Forelimb muscle (tissue), 1 donor: Measurements from ENCODE around the gene LCE2A. TPM values are rescaled to one million over a fixed set of nuclear protein-coding genes. Genes with fewer than 3 reads are reported as not detected.

ENCODE experiments used
- DNase-seq: peaks from one replicate; pipeline ENCODE4 v3.0.0-alpha.2; 2013; ENCODE audit warnings: low read depth
- polyA plus RNA-seq: library from polyadenylated mRNA; unstranded; fragments of 120-200 nt; gene quantifications from one replicate; pipeline ENCODE4 v1.2.1, GENCODE V29; 2013; ENCODE audit not compliant: insufficient read length

The LCE2A gene
- polyA plus RNA-seq, 1 donor: not detected

DNA sequence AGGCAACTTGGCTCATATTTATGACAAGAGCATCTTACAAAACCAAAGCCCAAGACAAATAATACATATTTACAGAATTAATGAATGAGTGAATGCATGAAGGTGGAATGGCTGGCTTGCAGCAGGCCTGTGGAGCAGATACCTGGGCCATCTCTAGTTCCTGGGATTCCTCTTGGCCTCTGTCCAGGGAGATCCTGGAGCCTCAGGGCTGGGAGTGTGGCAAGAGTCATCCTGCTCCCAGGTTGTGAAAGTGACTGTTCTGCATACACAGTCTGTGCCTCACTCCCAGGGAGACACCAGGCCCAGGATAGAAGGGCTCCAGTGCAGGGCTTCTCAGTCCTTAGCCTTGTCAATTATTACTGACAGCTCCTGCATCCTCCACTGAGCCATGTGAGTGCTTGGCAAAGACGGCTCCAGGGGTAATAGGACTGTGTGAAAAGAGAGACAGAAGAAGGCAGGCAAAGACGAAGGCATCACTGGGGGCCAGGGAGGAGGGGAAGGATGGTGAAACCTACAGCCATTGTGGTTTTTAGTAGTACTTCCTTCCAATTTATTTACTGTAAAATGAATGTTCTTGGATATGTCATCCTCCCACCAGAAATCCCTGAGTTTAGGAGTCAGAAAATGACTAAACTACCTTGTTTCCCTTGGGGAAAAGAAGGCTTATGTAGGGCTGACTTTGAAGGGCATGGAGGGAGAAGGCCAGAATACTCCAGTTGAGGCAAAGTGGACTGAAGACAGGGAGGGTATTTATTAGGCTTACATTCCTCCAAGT is 45.4 kb downstream of the LCE2A start:
- no peak for DNase-seq

DNA sequence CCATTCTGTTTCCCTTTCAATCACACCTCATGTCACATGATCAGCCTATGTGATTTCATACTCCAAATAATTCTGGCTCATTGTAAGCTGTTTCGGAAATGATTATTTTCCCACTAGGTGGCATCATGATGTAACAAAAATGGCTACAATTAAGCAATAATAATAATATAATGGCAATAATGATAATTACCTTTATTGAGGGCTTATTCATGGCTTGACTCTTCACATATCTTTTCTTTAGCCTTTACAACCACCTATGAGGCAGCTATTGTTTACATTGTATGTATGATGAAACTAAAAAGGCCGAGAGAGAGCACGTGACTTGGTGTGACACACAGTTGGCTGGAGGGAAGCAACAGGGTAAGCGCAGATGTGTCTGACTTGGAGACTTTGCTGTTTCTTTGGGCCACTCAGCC is 47.2 kb downstream of the LCE2A start:
- DNase-seq: no peak

DNA sequence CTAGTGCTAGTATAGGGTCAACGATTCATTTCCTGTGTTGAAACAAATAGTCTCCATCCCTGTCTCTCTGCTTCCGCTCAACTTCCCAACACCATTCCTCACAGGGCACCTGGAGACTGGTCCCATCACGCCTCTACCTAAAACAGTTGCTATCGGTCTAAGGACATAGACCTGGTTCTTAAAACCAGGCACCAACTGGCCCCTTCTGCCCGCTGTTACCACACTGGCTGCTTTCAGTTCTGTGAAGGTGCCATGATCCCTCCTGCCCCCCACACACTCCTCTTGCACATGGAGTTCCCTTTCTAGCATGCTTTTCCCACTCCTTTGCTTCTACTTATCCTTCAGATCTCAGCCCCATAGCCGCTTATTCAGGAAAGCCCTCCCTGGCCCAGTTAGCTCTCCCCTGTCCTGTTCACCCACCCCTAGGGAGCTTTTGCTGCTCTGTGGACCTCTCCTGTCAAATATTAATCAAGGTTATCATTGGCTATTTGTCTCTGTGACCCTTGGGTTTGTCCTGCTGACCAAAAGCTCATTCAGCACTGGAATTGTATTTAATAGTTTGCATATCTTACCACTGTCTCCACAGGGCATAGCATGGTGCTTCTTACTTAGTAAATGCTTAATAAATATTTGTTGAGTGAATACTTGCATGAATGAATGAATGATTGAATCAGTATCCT is 47.8 kb downstream of the LCE2A start:
- no peak for DNase-seq

DNA sequence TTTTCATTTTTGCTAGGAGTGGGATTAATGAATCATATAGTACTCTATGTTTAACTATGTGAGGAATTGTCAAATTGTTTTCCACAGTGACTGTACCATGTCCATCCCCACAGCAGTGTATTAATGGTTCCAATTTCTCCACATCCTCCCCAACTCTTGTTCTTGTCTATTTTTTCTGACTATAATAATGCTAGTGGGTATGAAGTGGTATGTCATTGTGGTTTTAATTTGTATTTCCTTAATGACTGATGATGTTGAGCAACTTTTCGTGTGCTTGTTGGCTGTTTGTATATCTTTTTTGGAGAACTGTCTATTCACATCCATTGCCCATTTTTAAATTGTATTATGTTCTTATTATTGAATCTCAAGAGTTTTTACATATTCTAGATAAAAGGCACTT is 49.7 kb downstream of the LCE2A start:
- DNase-seq: no peak

Other genes starting within 250 kb of the LCE2A start
- gene LCE5A, start 187.5 kb upstream of the LCE2A start, polyA plus RNA-seq: not detected
- gene CRCT1, start 183.9 kb upstream of the LCE2A start, polyA plus RNA-seq: not detected
- gene LCE3E, start 131.6 kb upstream of the LCE2A start, polyA plus RNA-seq: not detected
- not detected for gene LCE3D, start 117.8 kb upstream of the LCE2A start, polyA plus RNA-seq
- gene LCE3C, start 98.1 kb upstream of the LCE2A start, polyA plus RNA-seq: not detected
- gene LCE3B, start 84.5 kb upstream of the LCE2A start, polyA plus RNA-seq: not detected
- not detected for gene LCE3A, start 75.2 kb upstream of the LCE2A start, polyA plus RNA-seq
- not detected for gene LCE2D, start 35.0 kb upstream of the LCE2A start, polyA plus RNA-seq
- gene LCE2C, start 23.1 kb upstream of the LCE2A start, polyA plus RNA-seq: not detected
- not detected for gene LCE2B, start 12.2 kb upstream of the LCE2A start, polyA plus RNA-seq
- not detected for gene LCE4A, start 9.8 kb downstream of the LCE2A start, polyA plus RNA-seq
- not detected for gene KPRP, start 59.7 kb downstream of the LCE2A start, polyA plus RNA-seq
- not detected for gene LCE1F, start 76.8 kb downstream of the LCE2A start, polyA plus RNA-seq
- gene LCE1E, start 87.9 kb downstream of the LCE2A start, polyA plus RNA-seq: not detected
- gene LCE1D, start 98.4 kb downstream of the LCE2A start, polyA plus RNA-seq: not detected
- not detected for gene LCE1C, start 108.3 kb downstream of the LCE2A start, polyA plus RNA-seq
- not detected for gene LCE1B, start 113.6 kb downstream of the LCE2A start, polyA plus RNA-seq
- not detected for gene LCE1A, start 129.1 kb downstream of the LCE2A start, polyA plus RNA-seq
- gene LCE6A, start 144.5 kb downstream of the LCE2A start, polyA plus RNA-seq: not detected
- not detected for gene LCE7A, start 161.7 kb downstream of the LCE2A start, polyA plus RNA-seq
- not detected for gene SMCP, start 180.0 kb downstream of the LCE2A start, polyA plus RNA-seq
- not detected for gene IVL, start 210.2 kb downstream of the LCE2A start, polyA plus RNA-seq
- gene SPRR5, start 248.9 kb downstream of the LCE2A start, polyA plus RNA-seq: not detected